Measurements from ENCODE around the gene TCAP.

The TCAP gene

GRCh38 chr17:39629494-39629880, 35.7 kb upstream of the TCAP start:
- no peak for DNase-seq (ENCODE audit: low spot score)

- no peak for DNase-seq (ENCODE audit: low spot score)
Observed at GRCh38 chr17:39629898-39630297, 35.3 kb upstream of the TCAP start.

- DNase-seq (ENCODE audit: low spot score), result peak; percentile 70
Observed at GRCh38 chr17:39631403-39631802, 33.7 kb upstream of the TCAP start.

GRCh38 chr17:39632153-39632941, 32.8 kb upstream of the TCAP start:
- peak; percentile 91 for DNase-seq (ENCODE audit: low spot score)

- DNase-seq (ENCODE audit: low spot score), result no peak
Observed at GRCh38 chr17:39633570-39634183, 31.5 kb upstream of the TCAP start.

GRCh38 chr17:39634384-39634871, 30.7 kb upstream of the TCAP start:
- peak; percentile 53 for DNase-seq (ENCODE audit: low spot score)

- no peak for DNase-seq (ENCODE audit: low spot score)
Observed at GRCh38 chr17:39635614-39636176, 29.5 kb upstream of the TCAP start.

GRCh38 chr17:39636587-39636926, 28.6 kb upstream of the TCAP start:
- no peak for DNase-seq (ENCODE audit: low spot score)

- DNase-seq (ENCODE audit: low spot score), result peak; percentile 84
Observed at GRCh38 chr17:39636927-39637736, 28.0 kb upstream of the TCAP start, which contains the start of gene STARD3. Gene STARD3, plus strand, starts transcription at chr17:39637144. Its CDS starts 16,388 bp downstream, at chr17:39653532.

GRCh38 chr17:39638317-39638716, 26.8 kb upstream of the TCAP start:
- no peak for DNase-seq (ENCODE audit: low spot score)

GRCh38 chr17:39639043-39639442, 26.1 kb upstream of the TCAP start:
- DNase-seq (ENCODE audit: low spot score), result no peak

- DNase-seq (ENCODE audit: low spot score), result no peak
Observed at GRCh38 chr17:39639566-39640458, 25.3 kb upstream of the TCAP start.

GRCh38 chr17:39640591-39641031, 24.5 kb upstream of the TCAP start:
- DNase-seq (ENCODE audit: low spot score), result no peak

- DNase-seq (ENCODE audit: low spot score), result no peak
Observed at GRCh38 chr17:39641097-39641496, 24.1 kb upstream of the TCAP start.

GRCh38 chr17:39641883-39642282, 23.3 kb upstream of the TCAP start:
- DNase-seq (ENCODE audit: low spot score), result no peak

GRCh38 chr17:39642291-39643074, 22.7 kb upstream of the TCAP start:
- no peak for DNase-seq (ENCODE audit: low spot score)

- DNase-seq (ENCODE audit: low spot score), result no peak
Observed at GRCh38 chr17:39643271-39643670, 21.9 kb upstream of the TCAP start.

GRCh38 chr17:39647256-39647655, 17.9 kb upstream of the TCAP start:
- DNase-seq (ENCODE audit: low spot score), result no peak

GRCh38 chr17:39648616-39649366, 16.4 kb upstream of the TCAP start:
- DNase-seq (ENCODE audit: low spot score), result no peak

- DNase-seq (ENCODE audit: low spot score), result no peak
Observed at GRCh38 chr17:39650121-39650579, 15.0 kb upstream of the TCAP start.
